Measurements from ENCODE around the gene TMPRSS6.
A peak's percentile ranks its signal among the peaks of the same experiment; 100 is the strongest.
"Not testable (repeated sequence)": the region's sequence is repeated elsewhere in the genome, so short reads cannot be mapped to it uniquely, and the experiment has no call there.

Gene TMPRSS6

GRCh38 chr22:37084385-37084784 lies 25.1 kb downstream of the TMPRSS6 start:
- no peak for DNase-seq

- no peak for DNase-seq
Measured at GRCh38 chr22:37083914-37084313, 25.6 kb downstream of the TMPRSS6 start.

GRCh38 chr22:37082251-37082873 lies 27.2 kb downstream of the TMPRSS6 start:
- no peak for DNase-seq

- DNase-seq: no peak
Measured at GRCh38 chr22:37080838-37081237, 28.7 kb downstream of the TMPRSS6 start.

GRCh38 chr22:37080438-37080837 lies 29.1 kb downstream of the TMPRSS6 start:
- no peak for DNase-seq

GRCh38 chr22:37079668-37080171 lies 29.8 kb downstream of the TMPRSS6 start:
- DNase-seq: no peak

- DNase-seq: no peak
Measured at GRCh38 chr22:37079158-37079557, 30.4 kb downstream of the TMPRSS6 start.

- DNase-seq: peak; percentile 25
Measured at GRCh38 chr22:37077802-37078448, 31.6 kb downstream of the TMPRSS6 start.

- no peak for DNase-seq
Measured at GRCh38 chr22:37075822-37076433, 33.6 kb downstream of the TMPRSS6 start.

- DNase-seq: no peak
Measured at GRCh38 chr22:37075046-37075445, 34.5 kb downstream of the TMPRSS6 start.

- DNase-seq: no peak
Measured at GRCh38 chr22:37074537-37074936, 35.0 kb downstream of the TMPRSS6 start.

GRCh38 chr22:37072673-37073072 lies 36.8 kb downstream of the TMPRSS6 start:
- DNase-seq: no peak

- DNase-seq: not testable (repeated sequence)
Measured at GRCh38 chr22:37071850-37072592, 37.5 kb downstream of the TMPRSS6 start.

- no peak for DNase-seq
Measured at GRCh38 chr22:37070744-37071143, 38.8 kb downstream of the TMPRSS6 start.

- DNase-seq: no peak
Measured at GRCh38 chr22:37070334-37070733, 39.2 kb downstream of the TMPRSS6 start.

- no peak for DNase-seq
Measured at GRCh38 chr22:37069719-37070118, 39.8 kb downstream of the TMPRSS6 start.

GRCh38 chr22:37069319-37069718 lies 40.2 kb downstream of the TMPRSS6 start:
- no peak for DNase-seq

- DNase-seq: peak; percentile 41
Measured at GRCh38 chr22:37068859-37069258, 40.7 kb downstream of the TMPRSS6 start.

GRCh38 chr22:37067428-37067827 lies 42.1 kb downstream of the TMPRSS6 start:
- no peak for DNase-seq

GRCh38 chr22:37065961-37066360 lies 43.6 kb downstream of the TMPRSS6 start:
- no peak for DNase-seq

GRCh38 chr22:37065180-37065579 lies 44.3 kb downstream of the TMPRSS6 start:
- no peak for DNase-seq

GRCh38 chr22:37064553-37064952 lies 45.0 kb downstream of the TMPRSS6 start:
- no peak for DNase-seq
